ENCODE results near the gene ANKRD24.

DNA sequence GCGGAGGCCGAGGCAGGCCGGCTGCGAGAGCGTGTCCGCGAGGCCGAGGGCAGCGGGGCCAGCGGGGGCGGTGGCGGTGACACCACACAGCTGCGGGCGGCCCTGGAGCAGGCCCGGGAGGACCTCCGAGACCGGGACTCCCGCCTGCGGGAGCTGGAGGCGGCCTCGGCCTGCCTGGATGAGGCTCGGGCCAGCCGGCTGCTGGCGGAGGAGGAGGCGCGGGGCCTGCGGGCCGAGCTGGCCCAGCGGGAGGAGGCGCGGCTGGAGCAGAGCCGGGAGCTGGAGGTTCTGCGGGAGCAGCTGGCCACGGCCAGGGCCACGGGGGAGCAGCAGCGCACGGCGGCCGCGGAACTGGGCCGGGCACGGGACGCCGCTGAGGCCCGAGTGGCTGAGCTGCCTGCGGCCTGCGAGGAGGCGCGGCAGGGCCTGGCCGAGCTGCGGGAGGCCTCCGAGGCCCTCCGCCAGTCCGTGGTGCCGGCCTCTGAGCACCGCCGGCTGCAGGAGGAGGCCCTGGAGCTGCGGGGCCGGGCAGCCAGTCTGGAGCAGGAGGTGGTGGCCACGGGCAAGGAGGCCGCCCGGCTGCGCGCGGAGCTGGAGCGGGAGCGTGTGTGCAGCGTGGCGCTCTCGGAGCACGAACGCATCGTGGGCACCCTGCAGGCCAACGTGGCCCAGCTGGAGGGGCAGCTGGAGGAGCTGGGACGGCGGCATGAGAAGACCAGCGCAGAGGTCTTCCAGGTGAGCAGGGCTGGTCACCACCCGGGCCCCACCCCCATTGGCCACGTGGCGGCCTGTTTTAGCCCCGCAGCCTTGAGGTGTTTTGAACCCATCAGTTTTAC lies 35.2 kb downstream of the ANKRD24 start:
- TF ChIP-seq YY1 (IDR thresholded peaks at IDR 0.05) = no peak
- TF ChIP-seq, protein P1, sequence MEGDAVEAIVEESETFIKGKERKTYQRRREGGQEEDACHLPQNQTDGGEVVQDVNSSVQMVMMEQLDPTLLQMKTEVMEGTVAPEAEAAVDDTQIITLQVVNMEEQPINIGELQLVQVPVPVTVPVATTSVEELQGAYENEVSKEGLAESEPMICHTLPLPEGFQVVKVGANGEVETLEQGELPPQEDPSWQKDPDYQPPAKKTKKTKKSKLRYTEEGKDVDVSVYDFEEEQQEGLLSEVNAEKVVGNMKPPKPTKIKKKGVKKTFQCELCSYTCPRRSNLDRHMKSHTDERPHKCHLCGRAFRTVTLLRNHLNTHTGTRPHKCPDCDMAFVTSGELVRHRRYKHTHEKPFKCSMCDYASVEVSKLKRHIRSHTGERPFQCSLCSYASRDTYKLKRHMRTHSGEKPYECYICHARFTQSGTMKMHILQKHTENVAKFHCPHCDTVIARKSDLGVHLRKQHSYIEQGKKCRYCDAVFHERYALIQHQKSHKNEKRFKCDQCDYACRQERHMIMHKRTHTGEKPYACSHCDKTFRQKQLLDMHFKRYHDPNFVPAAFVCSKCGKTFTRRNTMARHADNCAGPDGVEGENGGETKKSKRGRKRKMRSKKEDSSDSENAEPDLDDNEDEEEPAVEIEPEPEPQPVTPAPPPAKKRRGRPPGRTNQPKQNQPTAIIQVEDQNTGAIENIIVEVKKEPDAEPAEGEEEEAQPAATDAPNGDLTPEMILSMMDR (IDR thresholded peaks at IDR 0.05; ENCODE audit: low read depth, low read length, missing input control) = no peak
- TF ChIP-seq, protein P2, sequence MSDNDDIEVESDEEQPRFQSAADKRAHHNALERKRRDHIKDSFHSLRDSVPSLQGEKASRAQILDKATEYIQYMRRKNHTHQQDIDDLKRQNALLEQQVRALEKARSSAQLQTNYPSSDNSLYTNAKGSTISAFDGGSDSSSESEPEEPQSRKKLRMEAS (IDR thresholded peaks at IDR 0.05) = no peak
- no peak for TF ChIP-seq TAF1 (conservative IDR thresholded peaks at IDR 0.05)
- no peak for TF ChIP-seq RAD21 (IDR thresholded peaks at IDR 0.05)
- no peak for TF ChIP-seq JUND (IDR thresholded peaks at IDR 0.05)
- TF ChIP-seq, protein P3, sequence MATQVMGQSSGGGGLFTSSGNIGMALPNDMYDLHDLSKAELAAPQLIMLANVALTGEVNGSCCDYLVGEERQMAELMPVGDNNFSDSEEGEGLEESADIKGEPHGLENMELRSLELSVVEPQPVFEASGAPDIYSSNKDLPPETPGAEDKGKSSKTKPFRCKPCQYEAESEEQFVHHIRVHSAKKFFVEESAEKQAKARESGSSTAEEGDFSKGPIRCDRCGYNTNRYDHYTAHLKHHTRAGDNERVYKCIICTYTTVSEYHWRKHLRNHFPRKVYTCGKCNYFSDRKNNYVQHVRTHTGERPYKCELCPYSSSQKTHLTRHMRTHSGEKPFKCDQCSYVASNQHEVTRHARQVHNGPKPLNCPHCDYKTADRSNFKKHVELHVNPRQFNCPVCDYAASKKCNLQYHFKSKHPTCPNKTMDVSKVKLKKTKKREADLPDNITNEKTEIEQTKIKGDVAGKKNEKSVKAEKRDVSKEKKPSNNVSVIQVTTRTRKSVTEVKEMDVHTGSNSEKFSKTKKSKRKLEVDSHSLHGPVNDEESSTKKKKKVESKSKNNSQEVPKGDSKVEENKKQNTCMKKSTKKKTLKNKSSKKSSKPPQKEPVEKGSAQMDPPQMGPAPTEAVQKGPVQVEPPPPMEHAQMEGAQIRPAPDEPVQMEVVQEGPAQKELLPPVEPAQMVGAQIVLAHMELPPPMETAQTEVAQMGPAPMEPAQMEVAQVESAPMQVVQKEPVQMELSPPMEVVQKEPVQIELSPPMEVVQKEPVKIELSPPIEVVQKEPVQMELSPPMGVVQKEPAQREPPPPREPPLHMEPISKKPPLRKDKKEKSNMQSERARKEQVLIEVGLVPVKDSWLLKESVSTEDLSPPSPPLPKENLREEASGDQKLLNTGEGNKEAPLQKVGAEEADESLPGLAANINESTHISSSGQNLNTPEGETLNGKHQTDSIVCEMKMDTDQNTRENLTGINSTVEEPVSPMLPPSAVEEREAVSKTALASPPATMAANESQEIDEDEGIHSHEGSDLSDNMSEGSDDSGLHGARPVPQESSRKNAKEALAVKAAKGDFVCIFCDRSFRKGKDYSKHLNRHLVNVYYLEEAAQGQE (IDR thresholded peaks at IDR 0.05) = no peak
- no peak for TF ChIP-seq GABPA (IDR thresholded peaks at IDR 0.05 in 1 of 2, conservative IDR thresholded peaks at IDR 0.05 in 1 of 2)

All from liver (tissue), 3 donors.